H1 (cell line): ENCODE data around the gene HES1. TPM values are rescaled to one million over a fixed set of nuclear protein-coding genes. Genes with fewer than 3 reads are reported as not detected.

Experiments used
- CTCF ChIA-PET: fragments of 300-600 bp; sonication (Branson Sonifier 250); formaldehyde crosslinking; loops from one replicate; lab custom pipeline; 2021; ENCODE audit not compliant: partially characterized antibody; lab: Charles Lee
- POLR2A ChIA-PET: fragments of 300-600 bp; sonication (Branson Sonifier 250); formaldehyde crosslinking; loops from one replicate; lab custom pipeline; 2021; ENCODE audit warnings: inconsistent platforms; ENCODE audit not compliant: partially characterized antibody; lab: Charles Lee
- DNase-seq, 2 experiments: peaks; one replicate each; pipeline versions ENCODE4 v3.0.0 to v3.0.0-alpha.2; 2010 to 2022; ENCODE audit warnings: low spot score in 2 of 2, low read depth in 1 of 2, mixed read lengths in 1 of 2
- FAIRE-seq: peaks from 2 replicates; lab custom pipeline; 2011; peaks lifted over from hg19 to GRCh38; lab: Jason Lieb, UNC
- H2AFZ ChIP-seq: 2 replicates; pipeline ENCODE4 v1.8.1; 2012; ENCODE audit warnings: low read length, inconsistent platforms
- H2AK5ac ChIP-seq: 2 replicates; pipeline ENCODE4 v1.6.1; 2013; ENCODE audit warnings: low read depth, low read length
- H2BK120ac ChIP-seq: replicated peaks from 2 replicates; pipeline ENCODE3; 2013; ENCODE audit warnings: low read depth, low read length, inconsistent platforms
- H2BK12ac ChIP-seq: 2 replicates; pipeline ENCODE4 v1.6.1; 2013; ENCODE audit warnings: low read depth, low read length
- H2BK15ac ChIP-seq: 2 replicates; pipeline ENCODE4 v1.6.1; 2013; ENCODE audit warnings: low read length
- H2BK20ac ChIP-seq: 2 replicates; pipeline ENCODE4 v1.6.1; 2013; ENCODE audit warnings: low read length
- H2BK5ac ChIP-seq: 2 replicates; pipeline ENCODE4 v1.6.1; 2013; ENCODE audit warnings: low read depth, low read length
- H3K14ac ChIP-seq: 2 replicates; pipeline ENCODE4 v1.6.1; 2013; ENCODE audit warnings: inconsistent platforms; ENCODE audit not compliant: insufficient read length
- H3K18ac ChIP-seq: 2 replicates; pipeline ENCODE4 v1.6.1; 2013; ENCODE audit warnings: low read length; ENCODE audit errors: extremely low read depth
- H3K23ac ChIP-seq: 2 replicates; pipeline ENCODE4 v1.6.1; 2013; ENCODE audit warnings: inconsistent platforms; ENCODE audit not compliant: insufficient read length
- H3K23me2 ChIP-seq: 2 replicates; pipeline ENCODE4 v1.6.1; 2013; ENCODE audit warnings: low read depth, low read length
- H3K27ac ChIP-seq: 2 replicates; pipeline ENCODE4 v1.6.1; 2011; ENCODE audit warnings: low read depth, low read length, inconsistent platforms
- H3K27me3 ChIP-seq, 4 experiments: replicated peaks in 1 of 4; 1 replicate in 1 of 4; 2 replicates in 3 of 4; pipeline versions ENCODE4 v1.6.1 to v1.8.1; 2011 to 2013; ENCODE audit warnings: low read length in 3 of 4, mild to moderate bottlenecking in 3 of 4, inconsistent platforms in 2 of 4, mixed read lengths in 2 of 4, moderate library complexity in 1 of 4; ENCODE audit not compliant: control insufficient read depth in 3 of 4, insufficient read depth in 3 of 4; ENCODE audit errors: extremely low read depth in 1 of 4
- H3K36me3 ChIP-seq, 4 experiments: 2 replicates each; pipeline versions ENCODE4 v1.6.1 to v1.8.1; 2011 to 2013; ENCODE audit warnings: mild to moderate bottlenecking in 4 of 4, low read length in 3 of 4, moderate library complexity in 2 of 4, control low read depth in 1 of 4, inconsistent platforms in 1 of 4; ENCODE audit not compliant: insufficient read depth in 4 of 4, control insufficient read depth in 2 of 4
- H3K4ac ChIP-seq: replicated peaks from 2 replicates; pipeline ENCODE3; 2013; ENCODE audit warnings: low read length, low read depth, mixed read lengths, inconsistent platforms; ENCODE audit not compliant: insufficient read length
- H3K4me1 ChIP-seq, 4 experiments: replicated peaks in 1 of 4; 1 replicate in 1 of 4; 2 replicates in 3 of 4; pipeline versions ENCODE4 v1.6.1 to v1.8.1; 2011 to 2013; ENCODE audit warnings: low read length in 3 of 4, inconsistent platforms in 2 of 4, mixed read lengths in 1 of 4; ENCODE audit not compliant: insufficient read depth in 4 of 4, control insufficient read depth in 3 of 4
- H3K4me2 ChIP-seq, 2 experiments: 2 replicates each; pipeline versions ENCODE4 v1.6.1 to v1.8.1; 2011 to 2013; ENCODE audit warnings: low read depth in 2 of 2, low read length in 2 of 2, control low read depth in 1 of 2, inconsistent platforms in 1 of 2, mild to moderate bottlenecking in 1 of 2; ENCODE audit not compliant: insufficient read depth in 1 of 2
- H3K4me3 ChIP-seq, 4 experiments: fragments of 200-600, 300-600 bp in 1 of 4; sonication (generic), shearing (Covaris generic), sonication (Bioruptor Twin) in 1 of 4; 2 replicates each; pipeline versions ENCODE4 v1.5.1 to v1.8.1; 2011 to 2016; ENCODE audit warnings: low read length in 4 of 4, low read depth in 3 of 4, control low read depth in 2 of 4, inconsistent platforms in 2 of 4, mild to moderate bottlenecking in 2 of 4, mixed read lengths in 1 of 4, moderate library complexity in 1 of 4; ENCODE audit not compliant: insufficient read depth in 2 of 4; ENCODE audit errors: extremely low read depth in 1 of 4
- H3K56ac ChIP-seq: replicated peaks from 2 replicates; pipeline ENCODE3; 2013; ENCODE audit warnings: low read depth, mild to moderate bottlenecking, mixed read lengths, low read length, inconsistent platforms; ENCODE audit not compliant: insufficient read length
- H3K79me1 ChIP-seq: 2 replicates; pipeline ENCODE4 v1.6.1; 2013; ENCODE audit warnings: low read depth, low read length, control low read depth
- H3K79me2 ChIP-seq, 2 experiments: 2 replicates each; pipeline versions ENCODE4 v1.6.1 to v1.8.1; 2012 to 2013; ENCODE audit warnings: low read length in 2 of 2, mild to moderate bottlenecking in 2 of 2, inconsistent platforms in 1 of 2; ENCODE audit not compliant: insufficient read depth in 2 of 2, control insufficient read depth in 1 of 2
- H3K9ac ChIP-seq, 4 experiments: replicated peaks in 1 of 4; 1 replicate in 1 of 4; 2 replicates in 3 of 4; pipeline versions ENCODE4 v1.6.1 to v1.8.1; 2011 to 2013; ENCODE audit warnings: low read depth in 3 of 4, low read length in 3 of 4, control low read depth in 2 of 4, mild to moderate bottlenecking in 2 of 4, moderate library complexity in 2 of 4, inconsistent platforms in 1 of 4; ENCODE audit errors: extremely low read depth in 1 of 4
- H3K9me3 ChIP-seq, 2 experiments: 2 replicates each; pipeline versions ENCODE4 v1.6.1 to v1.8.1; 2012 to 2013; ENCODE audit warnings: mild to moderate bottlenecking in 2 of 2, moderate library complexity in 2 of 2, control low read depth in 1 of 2, inconsistent platforms in 1 of 2, low read depth in 1 of 2, low read length in 1 of 2, mixed read lengths in 1 of 2; ENCODE audit not compliant: insufficient read depth in 2 of 2
- H4K20me1 ChIP-seq, 2 experiments: replicated peaks in 1 of 2; 2 replicates each; pipeline versions ENCODE3 to v1.8.1; 2011 to 2013; ENCODE audit warnings: inconsistent platforms in 2 of 2, low read length in 2 of 2, mild to moderate bottlenecking in 1 of 2; ENCODE audit not compliant: insufficient read depth in 2 of 2, control insufficient read depth in 1 of 2
- H4K5ac ChIP-seq: 2 replicates; pipeline ENCODE4 v1.6.1; 2013; ENCODE audit warnings: low read length, low read depth, mixed read lengths, inconsistent platforms; ENCODE audit not compliant: insufficient read length
- H4K8ac ChIP-seq: 2 replicates; pipeline ENCODE4 v1.8.0; 2013; ENCODE audit warnings: mild to moderate bottlenecking, moderate library complexity, low read length, inconsistent platforms; ENCODE audit not compliant: insufficient read depth; ENCODE audit errors: extremely low read depth
- H4K91ac ChIP-seq: replicated peaks from 2 replicates; pipeline ENCODE3; 2013; ENCODE audit warnings: low read length, mixed read lengths, inconsistent platforms; ENCODE audit not compliant: insufficient read length
- BCL11A ChIP-seq, 2 experiments: IDR thresholded peaks; one replicate each; pipeline ENCODE4 v1.6.1; 2011; ENCODE audit warnings: low read depth in 2 of 2, low read length in 2 of 2, mild to moderate bottlenecking in 2 of 2
- WGBS, 2 experiments: shearing (Covaris generic) in 1 of 2; methylation state at CpG; one replicate each; pipeline versions ENCODE4 v1.1.6 to v1.1.7; 2013 to 2015; ENCODE audit warnings: low lambda C conversion rate in 2 of 2, mixed read lengths in 2 of 2, inconsistent platforms in 1 of 2, low coverage in 1 of 2, missing lambda C conversion rate in 1 of 2; ENCODE audit not compliant: insufficient replicate concordance in 2 of 2, insufficient coverage in 1 of 2, insufficient read length in 1 of 2; ENCODE audit errors: extremely low coverage in 1 of 2, missing lambda C conversion rate in 1 of 2; 5-methylcytosine and 5-hydroxymethylcytosine counted together
- polyA plus RNA-seq, 7 experiments: library from polyadenylated mRNA; depleted of rRNA in 3 of 7; stranded (reverse) in 5 of 7; unstranded in 2 of 7; fragments of >200 nt in 5 of 7; fragments of 200-250 nt in 2 of 7; gene quantifications; 1 replicate in 5 of 7; 2 replicates in 1 of 7; 4 replicates in 1 of 7; pipeline versions ENCODE4 v1.2.1 to v1.2.3, GENCODE V29; 2011 to 2013; ENCODE audit warnings: missing spikeins in 2 of 7, mixed read lengths in 2 of 7
- total RNA-seq: library from RNA; stranded (reverse); fragmentation: NEBNext Ultra II Directional; extraction: Animal tissue kit (Norgen Biotek cat#: 25700); gene quantifications from 2 replicates; pipeline ENCODE4 v1.2.1, GENCODE V29; 2021

HES1 gene
- total and polyA plus RNA-seq, 2 of the 8 experiments (the other 6 are each of a cell fraction or from before 2014, with no cell fraction given): 7.9 to 12.9 TPM

DNA sequence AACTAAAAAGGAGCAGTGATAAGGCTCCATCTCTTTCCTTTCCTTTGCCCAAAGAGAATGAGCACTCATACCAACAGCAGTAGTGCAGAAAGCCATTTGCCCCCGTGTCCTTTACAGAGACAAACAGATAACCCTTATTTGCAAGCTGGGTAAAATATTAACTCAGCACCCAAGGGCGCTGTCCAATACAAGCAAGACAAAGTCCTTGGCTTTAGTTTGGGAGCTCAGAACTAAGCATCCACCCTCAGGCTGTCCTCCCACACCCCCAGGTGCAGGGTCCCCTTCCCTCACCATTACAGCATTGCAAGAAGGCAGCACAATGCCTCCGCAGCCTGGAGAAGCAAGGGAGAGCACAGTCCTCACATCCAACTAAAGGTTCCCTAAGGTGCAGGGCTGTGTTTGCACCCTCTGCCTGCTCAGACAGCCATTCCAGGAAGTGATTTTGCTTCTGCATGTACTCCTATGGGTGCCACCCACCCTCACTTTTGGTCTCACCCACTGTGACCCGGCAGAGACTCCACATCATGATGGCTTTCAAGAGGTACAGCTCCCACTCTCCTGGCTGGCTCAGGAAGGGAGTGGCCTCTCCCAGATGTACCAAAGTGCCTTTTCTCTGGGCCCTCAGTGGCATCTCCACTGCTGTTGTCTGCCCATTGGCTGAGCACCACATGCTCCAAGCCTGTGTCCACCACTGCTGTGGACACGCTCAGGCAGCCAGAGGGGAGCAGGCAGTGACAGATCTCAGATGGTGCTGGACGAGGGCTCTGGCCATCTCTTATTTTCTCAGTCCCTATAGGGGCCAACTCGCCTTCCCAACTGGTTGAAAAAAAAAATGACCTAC, 34.1 kb upstream of the HES1 start:
- no peak overlapping the region for H3K4ac ChIP-seq
- H4K20me1 ChIP-seq: no peaks in the 10 kb centered on the region
- H3K14ac ChIP-seq: no peak overlapping the region
- CTCF ChIA-PET: interaction anchor here (1.1 to 1.8 kb wide), 2 partner anchors 9 to 131 kb away, joined by 3 to 4 read pairs; no protein-coding TSS in a partner anchor
- H3K4me1 ChIP-seq: peaks cover 0 to 12% (median 0%) of the 10 kb centered on the region in 4 experiments; a peak in 4 of 7 replicates
- no peak overlapping the region for H3K27ac ChIP-seq
- FAIRE-seq (no peak), DNase-seq (no peak)
- no peaks in the 10 kb centered on the region for H3K36me3 ChIP-seq
- H2AFZ ChIP-seq: no peak overlapping the region
- no peaks in the 10 kb centered on the region for H3K79me1 ChIP-seq
- no peak overlapping the region for H4K5ac ChIP-seq
- no peak overlapping the region for H3K4me2 ChIP-seq
- peak overlapping the region; percentile 16 for H4K91ac ChIP-seq
- H2BK120ac ChIP-seq: no peak overlapping the region
- H3K23me2 ChIP-seq: no peaks in the 10 kb centered on the region
- H2BK20ac ChIP-seq: no peak overlapping the region
- POLR2A ChIA-PET: no interaction called here
- H3K9me3 ChIP-seq: no peaks in the 10 kb centered on the region
- H2BK12ac ChIP-seq: no peak overlapping the region
- no peaks in the 10 kb centered on the region for H3K79me2 ChIP-seq
- no peak for TF ChIP-seq BCL11A (IDR thresholded peaks at IDR 0.05; ENCODE audit: low read depth in 2 of 2, low read length in 2 of 2)
- H4K8ac ChIP-seq: 0 out of 2 replicates have a peak overlapping the region, but pooled peaks have one; percentile 4
- no peak overlapping the region for H2BK15ac ChIP-seq
- H2AK5ac ChIP-seq: no peak overlapping the region
- H3K18ac ChIP-seq: no peak overlapping the region
- no peak overlapping the region for H3K56ac ChIP-seq
- H3K27me3 ChIP-seq: no peaks in the 10 kb centered on the region; a peak in 1 of 7 replicates
- H3K4me3 ChIP-seq: no peak overlapping the region
- 87% methylated on average over 7 of the region's 7 CpGs; no CpG with 5 or more reads in 1 of the 2 experiments for WGBS, 2 experiments
- no peak overlapping the region for H2BK5ac ChIP-seq
- no peak overlapping the region for H3K9ac ChIP-seq
- no peak overlapping the region for H3K23ac ChIP-seq
